Ramos (cell line): ENCODE results near the gene ALB.

Experiments used
- in situ Hi-C: fragments of 300-500 bp; cut with MboI; formaldehyde crosslinking; loops from one replicate; pipeline ENCODE4 v1.14.3; 2022; ENCODE audit warnings: low sequenced_read_pairs; ENCODE audit not compliant: unreplicated experiment

The ALB gene

DNA sequence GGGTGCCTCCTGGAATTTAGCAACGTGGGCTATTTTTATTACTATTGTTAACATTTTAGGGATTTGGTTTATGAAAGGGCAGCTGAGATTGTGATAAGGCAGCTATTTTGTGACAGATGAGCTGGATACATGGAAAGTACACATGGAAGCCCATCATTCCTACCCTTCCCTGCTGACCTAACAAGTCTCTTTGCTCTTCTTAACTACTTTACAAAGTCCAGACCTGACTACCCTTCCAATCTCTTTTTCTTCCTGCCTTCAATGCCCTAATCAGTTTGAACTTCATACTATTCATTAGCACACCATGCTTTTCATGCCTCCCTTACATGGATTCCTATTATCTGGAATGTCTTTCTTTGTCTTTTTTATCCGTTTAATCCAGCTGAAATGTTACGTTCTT, 22.6 kb downstream of the ALB start:
- in situ Hi-C loops = no loop called here

DNA sequence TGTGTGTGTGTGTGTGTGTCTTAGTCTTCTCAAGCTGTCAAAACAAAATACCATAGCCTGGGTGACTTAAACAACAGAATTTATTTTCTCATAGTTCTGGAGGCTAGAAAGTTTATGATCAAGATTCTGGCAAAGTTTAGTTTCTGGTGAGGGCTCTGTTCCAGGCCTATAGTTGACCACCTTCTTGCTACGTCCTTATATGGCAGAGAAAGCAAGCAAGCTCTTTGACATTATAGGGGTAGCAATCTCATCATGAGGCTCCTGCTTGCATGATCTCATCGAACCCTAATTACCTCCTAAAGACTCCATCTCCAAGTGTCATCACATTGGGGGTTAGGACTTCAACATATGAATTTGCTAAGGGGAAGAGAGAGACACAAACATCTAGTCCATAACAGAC, 25.0 kb downstream of the ALB start:
- in situ Hi-C loops = no loop called here

DNA sequence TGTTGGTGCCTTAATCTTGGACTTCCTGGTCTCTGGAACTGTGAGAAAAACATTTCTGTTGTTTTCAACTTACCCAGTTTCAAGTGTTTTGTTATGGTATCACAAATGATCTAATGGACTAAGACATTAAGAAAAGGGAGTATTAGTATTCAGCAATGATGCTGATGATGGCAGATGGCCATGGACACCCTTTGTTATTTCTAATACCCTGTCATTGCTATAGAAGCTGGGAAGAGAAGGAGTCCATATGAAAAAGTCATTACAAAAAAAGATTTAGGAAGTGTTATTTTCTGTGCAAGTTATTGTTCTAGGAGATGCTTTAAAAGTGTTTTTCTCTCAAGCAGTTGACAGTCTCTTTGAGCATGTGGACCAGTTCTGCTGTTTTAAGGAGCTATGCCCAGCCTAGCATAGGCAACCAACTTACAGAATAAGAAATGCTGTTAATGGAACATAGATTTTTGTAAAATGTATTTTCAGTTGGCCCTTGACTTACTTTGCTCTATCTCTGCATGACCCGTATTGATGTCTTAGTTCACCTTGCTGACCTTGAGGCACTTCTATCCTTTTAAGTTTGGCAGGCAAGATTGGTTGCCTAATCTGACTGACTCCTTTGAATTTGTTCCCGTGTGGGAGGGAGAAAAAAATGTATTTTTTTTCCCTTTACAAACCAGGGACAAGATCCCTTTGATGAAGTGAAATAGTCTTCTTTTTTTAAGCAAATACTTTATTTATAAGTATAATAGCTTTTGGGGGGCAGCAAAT, 25.9 kb downstream of the ALB start:
- in situ Hi-C loops = no loop called here

DNA sequence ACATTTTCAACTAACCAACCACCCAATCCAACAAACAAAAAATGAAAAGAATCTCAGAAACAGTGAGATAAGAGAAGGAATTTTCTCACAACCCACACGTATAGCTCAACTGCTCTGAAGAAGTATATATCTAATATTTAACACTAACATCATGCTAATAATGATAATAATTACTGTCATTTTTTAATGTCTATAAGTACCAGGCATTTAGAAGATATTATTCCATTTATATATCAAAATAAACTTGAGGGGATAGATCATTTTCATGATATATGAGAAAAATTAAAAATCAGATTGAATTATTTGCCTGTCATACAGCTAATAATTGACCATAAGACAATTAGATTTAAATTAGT, 27.7 kb downstream of the ALB start:
- in situ Hi-C loops = no loop called here

DNA sequence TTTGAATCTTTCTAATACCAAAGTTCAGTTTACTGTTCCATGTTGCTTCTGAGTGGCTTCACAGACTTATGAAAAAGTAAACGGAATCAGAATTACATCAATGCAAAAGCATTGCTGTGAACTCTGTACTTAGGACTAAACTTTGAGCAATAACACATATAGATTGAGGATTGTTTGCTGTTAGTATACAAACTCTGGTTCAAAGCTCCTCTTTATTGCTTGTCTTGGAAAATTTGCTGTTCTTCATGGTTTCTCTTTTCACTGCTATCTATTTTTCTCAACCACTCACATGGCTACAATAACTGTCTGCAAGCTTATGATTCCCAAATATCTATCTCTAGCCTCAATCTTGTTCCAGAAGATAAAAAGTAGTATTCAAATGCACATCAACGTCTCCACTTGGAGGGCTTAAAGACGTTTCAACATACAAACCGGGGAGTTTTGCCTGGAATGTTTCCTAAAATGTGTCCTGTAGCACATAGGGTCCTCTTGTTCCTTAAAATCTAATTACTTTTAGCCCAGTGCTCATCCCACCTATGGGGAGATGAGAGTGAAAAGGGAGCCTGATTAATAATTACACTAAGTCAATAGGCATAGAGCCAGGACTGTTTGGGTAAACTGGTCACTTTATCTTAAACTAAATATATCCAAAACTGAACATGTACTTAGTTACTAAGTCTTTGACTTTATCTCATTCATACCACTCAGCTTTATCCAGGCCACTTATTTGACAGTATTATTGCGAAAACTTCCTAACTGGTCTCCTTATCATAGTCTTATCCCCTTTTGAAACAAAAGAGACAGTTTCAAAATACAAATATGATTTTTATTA, 28.3 kb downstream of the ALB start:
- in situ Hi-C loops = no loop called here

DNA sequence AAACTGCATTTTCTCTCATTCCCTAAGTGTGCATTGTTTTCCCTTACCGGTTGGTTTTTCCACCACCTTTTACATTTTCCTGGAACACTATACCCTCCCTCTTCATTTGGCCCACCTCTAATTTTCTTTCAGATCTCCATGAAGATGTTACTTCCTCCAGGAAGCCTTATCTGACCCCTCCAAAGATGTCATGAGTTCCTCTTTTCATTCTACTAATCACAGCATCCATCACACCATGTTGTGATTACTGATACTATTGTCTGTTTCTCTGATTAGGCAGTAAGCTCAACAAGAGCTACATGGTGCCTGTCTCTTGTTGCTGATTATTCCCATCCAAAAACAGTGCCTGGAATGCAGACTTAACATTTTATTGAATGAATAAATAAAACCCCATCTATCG, 29.1 kb downstream of the ALB start:
- in situ Hi-C loops = no loop called here

DNA sequence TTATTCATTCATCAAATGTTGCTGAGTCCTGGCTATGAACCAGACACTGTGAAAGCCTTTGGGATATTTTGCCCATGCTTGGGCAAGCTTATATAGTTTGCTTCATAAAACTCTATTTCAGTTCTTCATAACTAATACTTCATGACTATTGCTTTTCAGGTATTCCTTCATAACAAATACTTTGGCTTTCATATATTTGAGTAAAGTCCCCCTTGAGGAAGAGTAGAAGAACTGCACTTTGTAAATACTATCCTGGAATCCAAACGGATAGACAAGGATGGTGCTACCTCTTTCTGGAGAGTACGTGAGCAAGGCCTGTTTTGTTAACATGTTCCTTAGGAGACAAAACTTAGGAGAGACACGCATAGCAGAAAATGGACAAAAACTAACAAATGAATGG, 30.2 kb downstream of the ALB start:
- in situ Hi-C loops = no loop called here

DNA sequence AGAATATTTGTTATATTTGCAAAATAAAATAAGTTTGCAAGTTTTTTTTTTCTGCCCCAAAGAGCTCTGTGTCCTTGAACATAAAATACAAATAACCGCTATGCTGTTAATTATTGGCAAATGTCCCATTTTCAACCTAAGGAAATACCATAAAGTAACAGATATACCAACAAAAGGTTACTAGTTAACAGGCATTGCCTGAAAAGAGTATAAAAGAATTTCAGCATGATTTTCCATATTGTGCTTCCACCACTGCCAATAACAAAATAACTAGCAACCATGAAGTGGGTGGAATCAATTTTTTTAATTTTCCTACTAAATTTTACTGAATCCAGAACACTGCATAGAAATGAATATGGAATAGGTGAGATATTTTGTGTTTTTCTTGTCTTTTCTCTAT, 31.9 kb downstream of the ALB start, which contains the start of gene AFP:
Gene AFP, plus strand, starts transcription at position 238 of the 400 bp plus-strand sequence. Its CDS starts 42 bp downstream, at position 280.
- in situ Hi-C loops = no loop called here

DNA sequence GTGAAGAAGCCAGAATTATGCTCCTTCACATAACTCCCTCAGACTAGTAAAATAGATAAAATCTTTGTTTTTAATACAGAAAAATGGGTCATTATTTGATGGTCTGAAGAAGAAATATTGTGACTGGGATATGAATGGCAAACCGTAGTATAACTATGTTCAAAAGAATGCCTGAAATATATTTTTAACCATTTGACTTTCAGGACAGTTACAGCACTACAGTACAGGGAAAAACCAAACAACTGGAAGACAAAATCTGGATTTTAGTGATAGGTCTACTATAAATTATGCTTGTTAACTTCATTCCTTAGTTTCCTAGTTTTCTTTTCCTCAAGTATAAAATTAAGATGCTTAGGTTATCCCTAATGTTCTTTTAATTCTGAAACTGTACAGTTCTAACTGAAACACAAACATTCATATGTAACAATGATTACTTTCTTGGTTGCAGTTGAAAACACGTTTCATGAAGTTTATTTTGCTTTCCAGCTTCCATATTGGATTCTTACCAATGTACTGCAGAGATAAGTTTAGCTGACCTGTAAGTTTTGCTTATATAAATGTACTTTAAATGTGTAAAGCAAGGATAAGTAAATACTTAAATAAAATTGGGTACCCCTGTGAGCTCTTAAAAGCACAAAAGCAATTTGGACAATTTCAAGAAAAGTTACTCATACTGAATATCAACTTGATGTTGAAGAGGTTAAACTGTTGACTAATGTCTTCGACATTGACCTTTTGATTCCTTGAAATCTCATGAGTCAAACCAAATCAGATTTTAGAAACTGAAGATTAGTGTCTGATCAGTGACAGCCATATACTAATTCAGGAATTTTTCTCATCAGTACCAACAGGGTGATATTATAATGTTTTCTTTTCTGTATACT, 32.8 kb downstream of the ALB start:
- in situ Hi-C loops = no loop called here

DNA sequence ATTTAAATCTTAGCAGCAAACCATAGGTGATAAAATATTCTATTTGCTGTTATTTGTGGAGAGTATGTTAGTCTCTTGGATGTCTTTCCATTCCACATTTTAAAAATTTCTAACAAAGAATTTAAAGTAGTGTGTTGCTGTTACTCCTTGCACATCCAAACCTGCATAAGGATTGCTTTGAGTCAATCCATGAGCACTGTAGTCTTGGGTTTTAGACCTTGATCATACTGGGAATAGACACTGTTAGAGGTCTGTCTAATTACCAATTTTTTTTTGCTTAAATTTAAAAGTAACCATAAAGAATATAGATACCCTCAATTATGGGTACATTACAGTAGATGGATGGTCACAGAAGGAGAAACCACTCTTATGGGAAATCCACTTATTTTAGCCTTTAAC, 33.5 kb downstream of the ALB start:
- in situ Hi-C loops = no loop called here

DNA sequence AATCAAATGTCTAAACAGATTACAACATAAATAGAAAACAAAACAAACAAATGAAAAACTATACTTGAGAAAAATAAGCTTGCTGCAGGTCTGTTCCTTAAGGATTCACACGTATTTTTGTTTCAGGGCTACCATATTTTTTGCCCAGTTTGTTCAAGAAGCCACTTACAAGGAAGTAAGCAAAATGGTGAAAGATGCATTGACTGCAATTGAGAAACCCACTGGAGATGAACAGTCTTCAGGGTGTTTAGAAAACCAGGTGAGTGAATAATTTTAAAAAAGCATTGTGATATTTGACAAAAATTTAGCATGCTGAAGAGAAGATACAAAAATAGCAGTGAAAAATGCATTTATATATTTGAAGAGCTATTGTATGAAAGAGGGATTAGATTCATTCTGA, 34.0 kb downstream of the ALB start:
- in situ Hi-C loops = no loop called here

DNA sequence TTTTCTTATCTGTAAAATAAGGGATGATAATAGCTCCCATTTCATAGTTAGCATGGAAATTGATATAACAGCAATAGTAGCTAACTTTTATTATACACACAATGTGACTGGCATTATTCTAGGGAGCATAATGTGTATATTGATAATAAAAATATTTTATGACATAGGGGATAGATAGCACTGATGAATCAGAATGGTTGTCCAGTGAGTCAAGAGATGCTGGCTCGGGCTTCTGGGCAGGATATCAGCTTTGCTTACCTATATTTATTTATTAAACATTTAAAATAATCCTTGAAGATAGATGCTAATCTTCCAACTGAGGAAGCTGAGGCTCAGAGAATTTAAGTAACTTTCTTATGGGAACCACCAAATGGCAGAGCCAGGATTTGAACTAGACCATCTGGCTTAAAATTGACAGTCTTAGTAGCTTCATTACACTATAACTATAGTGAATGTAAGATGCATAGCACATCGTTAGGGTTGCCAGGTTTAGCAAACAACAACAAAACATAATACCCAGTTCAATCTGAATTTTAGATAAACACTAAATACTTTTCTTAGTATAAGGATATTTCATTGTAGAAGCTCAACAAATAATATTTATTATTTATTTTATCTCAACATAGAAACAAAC, 34.6 kb downstream of the ALB start:
- in situ Hi-C loops = no loop called here

DNA sequence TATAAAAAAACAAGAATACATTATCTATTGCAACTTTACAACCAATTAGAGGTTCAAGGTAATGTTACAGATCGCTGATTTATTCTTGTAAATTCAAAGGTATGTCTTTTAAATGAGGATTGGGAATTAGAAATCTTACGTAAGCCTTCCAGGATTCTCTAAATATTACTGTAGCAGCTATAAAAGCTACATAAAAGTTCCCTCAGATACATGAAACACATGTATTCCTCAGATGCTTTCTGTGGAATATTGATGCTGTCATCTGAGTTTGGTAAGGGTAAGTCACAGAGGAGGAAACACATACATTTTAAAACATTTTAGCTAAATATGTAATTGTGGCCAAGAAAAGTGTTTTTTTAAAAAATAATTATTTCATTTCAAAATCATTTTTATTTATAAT, 35.4 kb downstream of the ALB start:
- in situ Hi-C loops = no loop called here

DNA sequence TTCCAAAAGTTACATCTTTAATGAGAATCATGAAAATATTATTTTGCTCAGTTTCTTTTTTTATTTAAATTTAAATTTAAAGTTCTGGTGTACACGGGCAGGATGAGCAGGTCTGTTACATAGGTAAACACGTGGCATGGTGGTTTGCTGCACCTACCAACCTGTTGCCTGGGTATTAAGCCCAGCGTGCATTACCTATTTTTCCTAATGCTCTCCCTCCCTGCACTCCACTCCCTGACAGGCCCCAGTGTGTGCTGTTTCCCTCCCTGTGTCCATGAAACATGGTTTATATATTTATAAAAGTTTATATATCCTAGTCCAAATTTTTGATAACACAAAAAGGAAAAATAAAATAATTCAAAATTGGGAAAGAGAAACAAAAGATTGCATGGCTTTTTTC, 35.9 kb downstream of the ALB start:
- in situ Hi-C loops = no loop called here

DNA sequence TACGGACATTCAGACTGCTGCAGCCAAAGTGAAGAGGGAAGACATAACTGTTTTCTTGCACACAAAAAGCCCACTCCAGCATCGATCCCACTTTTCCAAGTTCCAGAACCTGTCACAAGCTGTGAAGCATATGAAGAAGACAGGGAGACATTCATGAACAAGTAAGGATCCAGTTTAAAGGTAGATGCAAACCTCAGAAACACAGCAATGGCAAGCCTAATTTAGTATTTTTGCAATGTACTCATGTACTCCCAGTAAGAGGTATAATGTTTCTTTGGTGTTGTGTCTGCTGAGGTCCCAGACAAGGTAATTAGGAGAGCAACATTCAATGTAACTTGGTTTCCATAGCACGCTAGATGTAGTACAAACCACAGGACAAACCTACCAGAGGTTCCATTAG, 36.6 kb downstream of the ALB start:
- in situ Hi-C loops = no loop called here

DNA sequence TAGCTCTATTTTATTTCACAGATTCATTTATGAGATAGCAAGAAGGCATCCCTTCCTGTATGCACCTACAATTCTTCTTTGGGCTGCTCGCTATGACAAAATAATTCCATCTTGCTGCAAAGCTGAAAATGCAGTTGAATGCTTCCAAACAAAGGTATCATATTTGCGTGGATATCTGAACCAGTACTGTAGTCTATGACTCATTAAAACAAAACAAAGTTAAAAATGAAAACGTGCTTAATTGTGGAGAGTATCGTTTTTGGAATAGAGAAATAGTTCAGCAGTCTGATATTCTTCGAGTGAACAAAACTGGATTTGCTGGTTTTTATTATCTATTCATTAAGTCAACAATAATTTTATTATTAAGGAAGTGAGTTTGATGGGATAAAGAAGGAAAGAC, 38.2 kb downstream of the ALB start:
- in situ Hi-C loops = no loop called here

DNA sequence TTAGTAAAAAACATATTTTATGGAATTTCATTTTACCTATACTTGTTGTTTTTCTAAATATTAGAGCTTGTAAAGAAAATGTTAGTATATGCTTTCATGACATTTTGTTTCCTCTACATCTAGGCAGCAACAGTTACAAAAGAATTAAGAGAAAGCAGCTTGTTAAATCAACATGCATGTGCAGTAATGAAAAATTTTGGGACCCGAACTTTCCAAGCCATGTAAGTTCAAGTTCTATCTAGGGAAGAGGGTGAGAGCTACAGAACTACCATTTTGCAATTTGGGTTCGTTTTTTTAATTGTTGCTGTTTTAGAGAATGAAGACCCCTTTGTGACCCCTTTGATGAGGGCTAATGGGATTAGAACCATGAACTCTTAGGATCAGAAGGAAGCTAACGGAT, 39.1 kb downstream of the ALB start:
- in situ Hi-C loops = no loop called here

DNA sequence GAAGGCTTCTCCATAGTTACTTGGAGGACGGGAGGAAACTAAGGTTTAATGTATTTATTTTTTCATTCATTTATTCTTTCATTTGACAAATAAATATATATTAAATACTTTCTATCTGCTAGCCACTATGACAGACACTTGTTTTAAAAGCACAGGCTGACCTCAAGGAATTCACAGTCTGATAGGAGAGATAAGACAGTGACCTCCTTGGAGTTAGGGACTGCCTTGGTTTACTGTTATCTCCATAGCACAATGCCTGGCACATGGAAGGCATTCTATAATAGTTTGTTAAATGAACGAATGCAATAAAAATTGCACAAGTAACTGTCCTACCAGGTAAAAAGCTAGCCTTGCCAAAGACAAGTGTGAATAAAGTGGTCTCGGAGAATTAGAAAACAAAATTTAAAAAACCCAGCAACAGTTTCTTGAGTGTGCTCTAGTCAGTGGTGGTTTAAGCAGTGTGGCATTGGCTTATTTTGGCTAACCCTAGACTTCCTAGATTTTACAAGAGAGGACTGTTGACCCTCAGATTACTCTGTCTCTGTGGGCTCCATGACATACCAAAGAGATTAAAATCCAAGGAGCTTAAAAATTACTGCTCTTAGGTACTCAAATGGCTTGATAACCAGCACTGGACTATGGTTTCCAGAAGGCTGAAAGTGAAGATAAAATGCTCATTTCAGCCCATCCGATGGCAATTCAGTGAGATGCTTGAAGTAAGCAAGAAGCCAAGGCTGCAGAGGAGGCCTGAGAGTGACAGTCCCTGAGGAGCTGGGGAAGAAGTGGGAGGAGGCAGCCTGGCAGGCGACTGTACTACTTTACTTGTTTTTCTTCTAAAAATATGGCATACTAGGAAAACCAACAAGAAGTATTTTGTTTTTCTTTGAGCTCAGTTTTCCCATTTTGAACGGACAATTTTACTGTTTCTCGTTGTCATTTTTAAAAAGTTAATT, 41.6 kb downstream of the ALB start:
- in situ Hi-C loops = no loop called here

DNA sequence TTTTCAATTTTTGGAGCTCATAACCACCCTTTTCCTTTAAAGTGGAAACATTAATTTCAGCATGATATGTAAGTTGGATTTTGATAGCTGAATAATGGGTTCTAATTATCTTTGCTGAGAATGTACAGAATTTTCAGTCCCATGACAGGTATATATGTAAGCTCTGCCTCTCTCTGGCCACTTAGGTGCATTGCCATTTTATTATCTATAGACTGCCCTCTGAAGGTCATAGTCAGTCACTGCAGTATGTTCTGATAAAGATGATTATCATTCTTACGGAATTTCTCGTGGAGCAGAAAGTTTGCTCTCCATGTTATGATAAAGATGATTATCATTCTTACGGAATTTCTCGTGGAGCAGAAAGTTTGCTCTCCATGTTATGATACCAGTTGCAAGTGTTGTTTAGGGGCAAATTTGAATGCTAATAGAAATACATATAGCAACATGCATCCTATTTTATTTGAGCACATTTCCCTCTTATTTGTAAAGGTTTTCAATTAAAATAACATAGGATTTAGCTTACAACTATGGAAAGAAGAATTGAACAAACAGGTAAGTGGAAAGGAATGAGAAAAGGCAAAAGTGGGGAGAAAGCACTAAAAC, 42.4 kb downstream of the ALB start:
- in situ Hi-C loops = no loop called here
